Measurements from ENCODE around the gene ZBTB16.

GRCh38 chr11:114273890-114274635 is 214.6 kb downstream of the ZBTB16 start:
- no peak for TF ChIP-seq CTCF (conservative IDR thresholded peaks at IDR 0.05)
- no peak for TF ChIP-seq EZH2 (IDR thresholded peaks at IDR 0.05; ENCODE audit: low read depth)
